Lower leg skin (tissue), 4 donors: ENCODE measurements around the gene THSD8. TPM values are rescaled to one million over a fixed set of nuclear protein-coding genes. Genes with fewer than 3 reads are reported as not detected.

ENCODE experiments used
- DNase-seq, 2 donors: peaks; one replicate each; pipeline ENCODE4 v3.0.0-alpha.2; 2019; ENCODE audit warnings: low spot score in 2 of 2
- H3K4me3 ChIP-seq: fragments of 200-600 bp; sonication (generic); 2 replicates; pipeline ENCODE4 v1.5.1; 2017; ENCODE audit warnings: mild to moderate bottlenecking, low read depth; ENCODE audit not compliant: poor library complexity, severe bottlenecking
- POLR2A ChIP-seq, 2 donors: fragments of 450-650 bp; IDR thresholded peaks; one replicate each; pipeline ENCODE4 v1.6.1; 2016 to 2017; ENCODE audit warnings: antibody characterized with exemption in 2 of 2, mild to moderate bottlenecking in 1 of 2, moderate library complexity in 1 of 2
- WGBS, 2 donors: methylation state at CpG; one replicate each; pipeline ENCODE4 v1.1.5; 2018; 5-methylcytosine and 5-hydroxymethylcytosine counted together
- intact Hi-C: fragments of 100-400 bp; cut with DNase I; formaldehyde crosslinking; loops from one replicate; pipeline ENCODE4 v1.15.0; 2023; ENCODE audit warnings: low total_unique reads
- total RNA-seq, 4 donors: library from RNA; depleted of rRNA; stranded (reverse); fragments of >200 nt; gene quantifications; one replicate each; pipeline ENCODE4 v1.1.0, GENCODE V29; 2016
- TF ChIP-seq, protein P1 (sequence below), 3 donors: fragments of 450-650 bp; IDR thresholded peaks; one replicate each; pipeline ENCODE4 v1.5.1; 2016; ENCODE audit warnings: antibody characterized with exemption in 3 of 3, mild to moderate bottlenecking in 3 of 3, moderate library complexity in 2 of 3

Gene THSD8
- total RNA-seq = 1 to 10 TPM in 1 of 4 donors, not detected in 3; 1.6 TPM

DNA sequence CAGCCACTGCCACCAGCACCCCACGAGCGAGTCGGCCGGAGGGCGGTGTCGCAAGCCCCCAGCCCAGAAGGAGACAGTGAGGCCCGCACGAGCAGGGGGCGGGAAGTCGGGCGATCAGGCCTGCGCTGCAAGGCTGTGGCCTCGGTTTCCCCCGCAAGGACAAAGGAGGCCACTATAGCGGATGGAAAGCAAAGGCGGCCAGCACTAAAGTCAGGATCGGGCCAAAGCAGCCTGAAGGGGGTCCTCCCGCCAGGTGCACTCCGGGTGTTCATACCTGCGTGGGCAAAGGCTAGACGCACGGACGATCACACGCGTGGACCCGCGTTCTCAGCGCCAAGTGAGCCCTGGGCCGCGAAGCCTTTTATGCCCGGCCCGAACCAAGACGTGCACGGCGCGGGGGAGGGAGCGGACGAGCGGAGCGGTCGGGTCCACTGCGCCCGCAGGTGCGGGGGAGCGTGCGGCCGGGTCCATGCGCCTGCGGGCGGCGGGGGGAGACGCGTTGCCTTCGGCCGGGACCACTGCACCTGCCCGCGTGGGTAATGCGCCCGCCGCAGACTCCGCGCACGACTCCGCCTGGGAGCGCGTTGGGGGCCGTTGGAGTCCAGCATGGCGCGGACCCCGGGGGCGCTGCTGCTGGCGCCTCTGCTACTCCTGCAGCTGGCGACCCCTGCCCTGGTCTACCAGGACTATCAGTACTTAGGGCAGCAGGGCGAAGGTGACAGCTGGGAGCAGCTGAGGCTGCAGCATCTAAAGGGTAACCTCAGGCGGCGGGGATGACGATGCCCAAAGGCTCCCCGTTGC, at the start of gene THSD8, which contains the start of gene PRDX2:
Gene THSD8, plus strand, starts transcription at position 604 of the 801 bp plus-strand sequence. Its CDS starts 3 bp downstream, at position 607.
Gene PRDX2, minus strand, starts transcription at position 335 of the 801 bp plus-strand sequence. CDS start 539 bp downstream, outside the sequence.
- TF ChIP-seq, protein P1, sequence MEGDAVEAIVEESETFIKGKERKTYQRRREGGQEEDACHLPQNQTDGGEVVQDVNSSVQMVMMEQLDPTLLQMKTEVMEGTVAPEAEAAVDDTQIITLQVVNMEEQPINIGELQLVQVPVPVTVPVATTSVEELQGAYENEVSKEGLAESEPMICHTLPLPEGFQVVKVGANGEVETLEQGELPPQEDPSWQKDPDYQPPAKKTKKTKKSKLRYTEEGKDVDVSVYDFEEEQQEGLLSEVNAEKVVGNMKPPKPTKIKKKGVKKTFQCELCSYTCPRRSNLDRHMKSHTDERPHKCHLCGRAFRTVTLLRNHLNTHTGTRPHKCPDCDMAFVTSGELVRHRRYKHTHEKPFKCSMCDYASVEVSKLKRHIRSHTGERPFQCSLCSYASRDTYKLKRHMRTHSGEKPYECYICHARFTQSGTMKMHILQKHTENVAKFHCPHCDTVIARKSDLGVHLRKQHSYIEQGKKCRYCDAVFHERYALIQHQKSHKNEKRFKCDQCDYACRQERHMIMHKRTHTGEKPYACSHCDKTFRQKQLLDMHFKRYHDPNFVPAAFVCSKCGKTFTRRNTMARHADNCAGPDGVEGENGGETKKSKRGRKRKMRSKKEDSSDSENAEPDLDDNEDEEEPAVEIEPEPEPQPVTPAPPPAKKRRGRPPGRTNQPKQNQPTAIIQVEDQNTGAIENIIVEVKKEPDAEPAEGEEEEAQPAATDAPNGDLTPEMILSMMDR (IDR thresholded peaks at IDR 0.05) = peak in 1 of 3 donors; percentile 10
- no peak for TF ChIP-seq POLR2A (IDR thresholded peaks at IDR 0.05)
- WGBS, 2 donors = 0 to 2% methylated on average over 27 to 38 of the region's 78 CpGs
- intact Hi-C loops = loop anchor here (5.0 kb wide), 1 partner anchor 34 kb away; no protein-coding TSS in a partner anchor
- DNase-seq = peak; percentile 43 to 95
- H3K4me3 ChIP-seq = peak within 1 kb of the TSS; percentile 60

DNA sequence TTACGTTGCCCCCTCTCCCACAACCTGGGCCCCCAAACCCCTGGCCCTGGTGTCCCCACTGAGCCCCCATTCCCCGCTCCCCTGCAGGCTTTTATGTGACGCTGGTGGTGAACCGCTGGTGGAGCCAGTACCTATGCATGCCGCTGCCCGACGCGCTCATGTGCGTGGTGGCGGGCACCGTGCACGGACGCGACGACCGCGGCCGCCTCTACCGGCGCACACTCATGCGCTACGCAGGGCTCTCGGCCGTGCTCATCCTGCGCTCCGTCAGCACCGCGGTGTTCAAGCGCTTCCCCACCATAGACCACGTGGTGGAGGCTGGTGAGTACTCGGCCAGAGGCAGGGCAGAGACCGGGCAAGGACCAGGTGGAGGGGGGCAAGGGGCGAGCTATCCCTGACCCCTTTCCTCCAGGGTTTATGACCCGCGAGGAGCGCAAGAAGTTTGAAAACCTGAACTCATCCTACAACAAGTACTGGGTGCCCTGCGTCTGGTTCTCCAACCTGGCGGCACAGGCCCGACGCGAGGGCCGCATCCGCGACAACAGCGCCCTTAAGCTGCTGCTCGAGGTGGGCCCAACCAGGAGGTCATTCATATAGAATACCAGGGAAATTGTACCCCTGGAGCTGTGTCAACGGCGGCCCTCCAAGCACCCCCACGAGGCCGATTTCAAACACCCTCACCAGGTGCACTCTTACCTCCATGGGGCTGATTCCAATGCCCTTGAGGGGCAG, 47.2 kb upstream of the THSD8 start:
- WGBS, 2 donors = 80 to 83% methylated on average over 26 to 48 of the region's 50 CpGs
- intact Hi-C loops = no loop called here
- H3K4me3 ChIP-seq = no peak overlapping the region
- no peak for DNase-seq
- TF ChIP-seq, protein P1 (IDR thresholded peaks at IDR 0.05) = no peak
- no peak for TF ChIP-seq POLR2A (IDR thresholded peaks at IDR 0.05)

DNA sequence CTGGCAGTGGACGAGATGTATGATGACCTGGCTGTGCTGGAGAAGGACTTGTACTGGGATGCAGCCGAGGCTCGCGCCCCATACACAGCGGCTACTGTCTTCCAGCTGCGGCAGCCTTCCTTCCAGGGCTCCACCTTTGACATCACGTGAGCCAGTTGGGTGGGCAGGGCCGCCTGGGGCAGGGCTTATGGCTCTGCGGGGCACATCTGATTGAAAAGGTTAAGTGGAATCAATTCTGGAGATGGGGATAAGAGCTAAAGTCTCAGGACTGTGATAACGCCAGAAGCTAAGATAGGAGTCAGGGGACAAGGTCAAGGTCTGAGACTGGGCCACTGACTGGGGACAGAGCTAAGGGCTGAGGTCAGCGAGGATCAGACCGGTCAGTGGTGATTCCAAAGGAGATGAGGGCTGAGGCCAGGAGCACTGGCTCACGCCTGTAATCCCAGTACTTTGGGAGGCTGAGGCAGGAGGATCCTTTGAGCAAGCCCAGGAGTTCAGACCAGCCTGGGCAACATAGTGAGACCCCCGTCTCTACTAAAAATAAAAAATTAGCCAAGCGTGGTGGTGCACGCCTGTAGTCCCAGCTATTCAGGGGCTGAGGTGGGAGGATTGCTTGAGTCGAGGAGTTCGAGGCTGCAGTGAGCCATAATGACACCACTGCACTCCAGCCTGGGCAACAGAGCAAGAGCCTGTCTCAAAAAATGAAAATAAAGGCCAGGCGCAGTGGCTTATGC, 45.6 kb upstream of the THSD8 start:
- WGBS, 2 donors = 84 to 88% methylated on average over 19 of the region's 19 CpGs
- intact Hi-C loops = loop anchor here (2.0 kb wide), 1 partner anchor 40 kb away; no protein-coding TSS in a partner anchor
- DNase-seq = no peak
- TF ChIP-seq, protein P1 (IDR thresholded peaks at IDR 0.05) = no peak
- no peak for TF ChIP-seq POLR2A (IDR thresholded peaks at IDR 0.05)
- no peak overlapping the region for H3K4me3 ChIP-seq

DNA sequence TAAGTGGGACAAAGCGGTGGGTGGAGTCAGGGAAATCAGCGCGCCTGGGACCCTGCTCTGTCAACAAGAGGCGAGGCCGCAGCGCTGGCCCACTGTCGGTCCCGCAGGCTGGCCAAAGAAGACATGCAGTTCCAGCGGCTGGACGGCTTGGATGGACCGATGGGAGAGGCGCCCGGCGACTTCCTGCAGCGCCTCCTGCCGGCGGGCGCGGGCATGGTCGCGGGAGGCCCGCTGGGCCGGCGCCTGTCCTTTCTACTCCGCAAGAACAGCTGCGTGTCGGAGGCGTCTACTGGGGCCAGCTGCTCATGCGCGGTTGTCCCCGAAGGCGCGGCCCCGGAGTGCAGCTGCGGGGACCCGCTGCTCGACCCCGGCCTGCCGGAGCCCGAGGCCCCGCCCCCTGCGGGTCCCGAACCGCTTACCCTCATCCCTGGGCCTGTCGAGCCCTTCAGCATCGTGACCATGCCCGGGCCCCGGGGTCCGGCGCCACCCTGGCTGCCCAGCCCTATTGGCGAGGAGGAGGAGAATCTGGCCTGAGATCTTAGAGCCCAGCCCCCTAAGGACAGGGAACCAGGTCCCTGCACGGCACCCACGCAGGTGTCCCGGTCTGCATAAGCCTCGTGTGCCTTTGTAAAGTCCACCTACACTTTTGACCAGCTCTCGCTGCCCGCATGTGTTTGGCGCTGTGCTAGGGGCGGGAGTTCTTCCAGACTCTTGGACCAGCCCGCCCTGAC, 44.2 kb upstream of the THSD8 start:
- H3K4me3 ChIP-seq = no peak overlapping the region
- WGBS, 2 donors = 19% methylated on average over 22 to 23 of the region's 60 CpGs
- peak in 1 of 2 donors; percentile 92 for DNase-seq
- intact Hi-C loops = loop anchor here (2.0 kb wide), 1 partner anchor 41 kb away; no protein-coding TSS in a partner anchor
- TF ChIP-seq POLR2A (IDR thresholded peaks at IDR 0.05) = no peak
- TF ChIP-seq, protein P1 (IDR thresholded peaks at IDR 0.05) = peak in 1 of 3 donors; percentile 53

DNA sequence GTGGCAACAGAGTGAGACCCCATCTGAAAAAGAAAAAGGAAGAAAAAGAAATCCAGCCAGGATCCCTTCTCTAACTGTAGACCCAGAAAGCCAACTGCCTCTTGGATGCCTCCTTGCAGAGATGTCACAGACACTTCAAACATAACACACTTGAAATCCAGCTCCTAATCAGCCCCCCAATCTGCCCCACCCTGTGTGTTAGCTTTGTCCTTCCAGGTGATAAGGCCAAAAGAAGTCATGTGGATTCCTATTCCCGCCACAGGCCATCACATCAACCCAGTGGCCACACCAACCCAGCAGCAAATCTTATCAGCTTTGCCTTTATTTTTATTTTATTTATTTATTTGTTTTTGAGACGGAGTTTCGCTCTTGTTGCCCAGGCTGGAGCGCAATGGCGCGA, 42.2 kb upstream of the THSD8 start:
- intact Hi-C loops = no loop called here
- no peak overlapping the region for H3K4me3 ChIP-seq
- 86 to 88% methylated on average over 6 of the region's 6 CpGs for WGBS, 2 donors
- no peak for TF ChIP-seq POLR2A (IDR thresholded peaks at IDR 0.05)
- TF ChIP-seq, protein P1 (IDR thresholded peaks at IDR 0.05) = no peak
- DNase-seq = no peak
